Measurements from ENCODE around the gene VTCN1.

Gene VTCN1

DNA sequence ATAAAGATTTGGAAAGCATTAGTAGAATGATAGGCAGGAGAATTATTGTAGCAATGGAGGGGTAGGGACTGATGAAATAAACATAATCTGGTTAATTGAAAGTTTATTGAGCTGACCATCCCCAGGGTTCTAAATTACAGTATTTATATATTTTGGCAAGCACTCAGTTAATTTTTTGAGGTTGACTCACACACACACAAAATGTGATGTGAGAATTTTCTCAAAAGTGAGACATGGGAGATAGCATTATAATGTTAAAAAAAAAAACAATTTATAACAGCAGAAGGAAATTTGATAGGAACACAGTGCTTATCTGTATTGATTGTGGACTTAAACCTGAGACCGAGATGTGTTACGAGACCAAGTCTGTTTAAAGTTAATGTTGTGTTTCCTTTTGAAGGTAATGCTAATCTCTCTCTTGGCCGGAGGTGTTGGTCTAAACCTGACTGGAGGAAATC, 113.7 kb downstream of the VTCN1 start:
- DNase-seq (ENCODE audit: low spot score): no peak

DNA sequence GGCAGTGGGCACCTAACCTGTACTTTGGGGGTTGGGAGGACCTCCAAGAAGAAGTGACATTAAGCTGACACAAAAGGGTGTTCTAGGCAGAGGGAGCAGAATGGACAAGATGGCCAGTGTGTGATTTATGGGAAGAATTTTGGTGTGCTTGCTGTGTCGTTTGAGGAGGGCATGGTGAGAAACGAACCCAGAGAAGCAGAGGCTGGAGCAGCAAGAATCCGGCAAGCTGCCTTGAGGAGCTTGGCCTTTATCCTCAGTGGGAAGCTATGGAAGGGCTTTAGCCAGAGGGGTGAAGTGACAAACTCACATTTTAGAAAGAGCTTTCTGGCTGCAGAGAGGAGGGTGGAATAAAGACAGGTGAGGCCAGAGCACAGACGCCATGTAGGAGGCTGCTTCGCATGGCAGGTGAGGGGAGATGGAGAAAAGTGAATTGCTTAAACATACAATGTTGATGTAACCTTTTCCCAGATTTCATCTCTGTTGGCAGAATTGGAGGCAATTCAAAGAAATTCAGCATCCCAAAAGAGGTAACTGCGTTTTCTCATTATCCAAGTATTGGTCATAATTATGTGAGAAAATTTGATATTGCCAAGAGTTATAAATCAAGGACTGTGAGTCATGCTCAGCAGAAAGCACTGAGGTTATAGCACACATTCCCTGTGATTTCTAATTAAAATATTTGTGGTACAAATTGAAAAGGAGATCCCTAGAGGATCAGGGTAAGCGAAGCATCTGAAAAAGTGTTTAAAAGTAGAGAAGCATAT, 115.7 kb downstream of the VTCN1 start:
- DNase-seq (ENCODE audit: low spot score): no peak

DNA sequence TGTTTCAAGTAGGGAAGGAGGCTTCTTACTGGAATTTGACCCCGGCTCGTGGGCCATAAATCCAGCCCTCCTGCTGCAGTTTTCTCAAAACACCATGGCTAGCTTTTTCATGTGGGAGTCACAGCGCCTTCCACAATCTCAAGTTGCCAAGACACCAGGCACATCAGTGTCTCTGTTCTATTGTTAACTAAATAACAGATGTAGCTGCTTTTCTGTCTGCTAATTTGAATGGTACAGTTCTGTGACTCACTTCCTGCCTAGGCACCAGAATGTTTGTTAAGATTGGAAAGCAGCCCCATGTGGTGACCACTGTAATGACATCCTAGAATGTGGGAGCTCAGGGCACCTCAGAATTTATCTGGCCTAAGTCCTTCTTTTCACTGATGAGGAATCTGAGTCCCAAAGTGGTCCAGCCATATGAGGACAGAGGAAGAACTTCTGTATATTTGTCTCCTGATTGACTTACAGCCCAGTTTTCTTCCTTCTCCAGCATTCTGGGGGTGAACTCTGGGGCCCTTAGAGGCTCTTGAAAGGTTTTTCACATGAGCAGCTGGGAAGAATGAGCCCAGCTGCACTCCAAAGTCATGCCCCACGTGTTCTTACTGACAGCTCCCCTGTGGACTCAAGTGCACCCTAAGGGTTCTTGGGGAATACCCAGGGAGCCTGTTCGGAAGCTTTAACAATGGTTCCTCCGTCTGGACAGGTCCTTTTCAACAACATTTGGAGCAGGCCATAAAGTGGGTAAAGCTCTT, 116.7 kb downstream of the VTCN1 start:
- DNase-seq (ENCODE audit: low spot score): no peak

All from cerebellar cortex (tissue), 1 donor.